DOHH2 (cell line): ENCODE results near the gene CRISPLD2.
"Not testable (repeated sequence)": the region's sequence is repeated elsewhere in the genome, so short reads cannot be mapped to it uniquely, and the experiment has no call there.

ENCODE experiments used
- H3F3A ChIP-seq: fragments of 200-600 bp; sonication (generic), shearing (Covaris generic); 2 replicates; pipeline ENCODE4 v1.6.0; 2016; ENCODE audit warnings: antibody characterized with exemption, mild to moderate bottlenecking; ENCODE audit not compliant: control insufficient read depth, insufficient read depth
- H3K27ac ChIP-seq: fragments of 200-600 bp; sonication (generic); 2 replicates; pipeline ENCODE4 v1.5.1; 2014; ENCODE audit warnings: low read depth, mild to moderate bottlenecking, low read length, moderate library complexity
- H3K27me3 ChIP-seq: fragments of 200-600 bp; sonication (generic); 2 replicates; pipeline ENCODE4 v1.6.1; 2014; ENCODE audit warnings: mild to moderate bottlenecking, low read length, mixed read lengths; ENCODE audit not compliant: control insufficient read depth
- H3K36me3 ChIP-seq: fragments of 200-600 bp; sonication (generic); 2 replicates; pipeline ENCODE4 v1.6.1; 2014; ENCODE audit warnings: mild to moderate bottlenecking, low read length, moderate library complexity, mixed read lengths; ENCODE audit not compliant: control insufficient read depth
- H3K4me1 ChIP-seq: fragments of 200-600 bp; sonication (generic); 2 replicates; pipeline ENCODE4 v1.6.1; 2014; ENCODE audit warnings: mild to moderate bottlenecking, low read length, mixed read lengths; ENCODE audit not compliant: control insufficient read depth
- H3K4me2 ChIP-seq: fragments of 200-600 bp; sonication (generic); 2 replicates; pipeline ENCODE4 v1.6.0; 2014; ENCODE audit warnings: mild to moderate bottlenecking, low read length, moderate library complexity
- H3K4me3 ChIP-seq: fragments of 200-600 bp; sonication (generic); 2 replicates; pipeline ENCODE4 v1.5.1; 2014; ENCODE audit warnings: mild to moderate bottlenecking, low read length, mixed read lengths
- H3K79me2 ChIP-seq: fragments of 200-600 bp; sonication (generic); 2 replicates; pipeline ENCODE4 v1.6.1; 2014; ENCODE audit warnings: mild to moderate bottlenecking, low read length, mixed read lengths; ENCODE audit not compliant: control insufficient read depth
- H3K9me2 ChIP-seq: fragments of 200-600 bp; sonication (generic); replicated peaks from 2 replicates; pipeline ENCODE4 v1.6.1; 2014; ENCODE audit warnings: mild to moderate bottlenecking, low read length, mixed read lengths; ENCODE audit not compliant: control insufficient read depth
- H3K9me3 ChIP-seq: fragments of 200-600 bp; sonication (generic); 2 replicates; pipeline ENCODE4 v1.6.1; 2014; ENCODE audit warnings: antibody characterized with exemption, low read length, mixed read lengths; ENCODE audit not compliant: control insufficient read depth, insufficient read depth
- H4K20me1 ChIP-seq: fragments of 200-600 bp; sonication (generic); 2 replicates; pipeline ENCODE4 v1.6.0; 2014; ENCODE audit warnings: low read depth, mild to moderate bottlenecking, antibody characterized with exemption, low read length, moderate library complexity; ENCODE audit not compliant: control insufficient read depth, insufficient read depth
- EZH2phosphoT487 ChIP-seq: fragments of 200-600 bp; sonication (generic); IDR thresholded peaks from 2 replicates; pipeline ENCODE4 v1.6.1; 2017; ENCODE audit warnings: borderline replicate concordance, mild to moderate bottlenecking, antibody characterized with exemption, low read length, moderate library complexity, mixed read lengths
- TF ChIP-seq, protein P1 (sequence below): fragments of 200-600 bp; sonication (generic); IDR thresholded peaks from one replicate; pipeline ENCODE4 v1.5.1; 2014; ENCODE audit warnings: antibody characterized with exemption, mild to moderate bottlenecking, low read depth, low read length; ENCODE audit not compliant: poor library complexity, severe bottlenecking

Gene CRISPLD2

DNA sequence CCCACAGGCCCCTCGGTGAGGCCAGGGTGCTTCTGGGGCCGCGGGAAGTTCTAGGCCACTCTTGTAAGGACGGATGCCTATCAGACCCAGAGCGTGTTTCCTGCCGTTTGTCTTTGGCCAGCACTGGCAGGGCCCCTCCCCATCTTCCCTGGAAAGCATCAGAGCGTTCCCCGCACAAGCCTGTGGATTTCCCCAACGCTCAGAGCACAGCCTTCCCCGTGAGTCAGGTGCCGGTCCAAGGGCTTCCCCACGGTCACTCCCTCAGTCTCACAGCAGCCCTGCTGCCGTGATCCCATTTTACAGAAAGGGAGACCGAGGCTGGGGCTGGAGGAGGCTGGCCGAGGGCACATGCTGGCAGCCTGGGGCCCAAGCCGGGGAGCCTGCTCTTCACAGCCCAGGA, 33.7 kb downstream of the CRISPLD2 start:
- Histone ChIP-seq H3K4me2 (no peak overlapping the region), H3K9me3 (no peaks in the 10 kb centered on the region; the same call in 1 of the 2 replicates), H3K4me1 (no peaks in the 10 kb centered on the region), H3K4me3 (no peak overlapping the region), H4K20me1 (no peaks in the 10 kb centered on the region), H3F3A (no peaks in the 10 kb centered on the region), H3K36me3 (no peaks in the 10 kb centered on the region), H3K79me2 (no peaks in the 10 kb centered on the region), H3K27ac (no peak overlapping the region), H3K27me3 (no peaks in the 10 kb centered on the region), H3K9me2 (no peaks in the 10 kb centered on the region)
- TF ChIP-seq, protein P1, sequence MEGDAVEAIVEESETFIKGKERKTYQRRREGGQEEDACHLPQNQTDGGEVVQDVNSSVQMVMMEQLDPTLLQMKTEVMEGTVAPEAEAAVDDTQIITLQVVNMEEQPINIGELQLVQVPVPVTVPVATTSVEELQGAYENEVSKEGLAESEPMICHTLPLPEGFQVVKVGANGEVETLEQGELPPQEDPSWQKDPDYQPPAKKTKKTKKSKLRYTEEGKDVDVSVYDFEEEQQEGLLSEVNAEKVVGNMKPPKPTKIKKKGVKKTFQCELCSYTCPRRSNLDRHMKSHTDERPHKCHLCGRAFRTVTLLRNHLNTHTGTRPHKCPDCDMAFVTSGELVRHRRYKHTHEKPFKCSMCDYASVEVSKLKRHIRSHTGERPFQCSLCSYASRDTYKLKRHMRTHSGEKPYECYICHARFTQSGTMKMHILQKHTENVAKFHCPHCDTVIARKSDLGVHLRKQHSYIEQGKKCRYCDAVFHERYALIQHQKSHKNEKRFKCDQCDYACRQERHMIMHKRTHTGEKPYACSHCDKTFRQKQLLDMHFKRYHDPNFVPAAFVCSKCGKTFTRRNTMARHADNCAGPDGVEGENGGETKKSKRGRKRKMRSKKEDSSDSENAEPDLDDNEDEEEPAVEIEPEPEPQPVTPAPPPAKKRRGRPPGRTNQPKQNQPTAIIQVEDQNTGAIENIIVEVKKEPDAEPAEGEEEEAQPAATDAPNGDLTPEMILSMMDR = no peak
- no peak for TF ChIP-seq EZH2phosphoT487

DNA sequence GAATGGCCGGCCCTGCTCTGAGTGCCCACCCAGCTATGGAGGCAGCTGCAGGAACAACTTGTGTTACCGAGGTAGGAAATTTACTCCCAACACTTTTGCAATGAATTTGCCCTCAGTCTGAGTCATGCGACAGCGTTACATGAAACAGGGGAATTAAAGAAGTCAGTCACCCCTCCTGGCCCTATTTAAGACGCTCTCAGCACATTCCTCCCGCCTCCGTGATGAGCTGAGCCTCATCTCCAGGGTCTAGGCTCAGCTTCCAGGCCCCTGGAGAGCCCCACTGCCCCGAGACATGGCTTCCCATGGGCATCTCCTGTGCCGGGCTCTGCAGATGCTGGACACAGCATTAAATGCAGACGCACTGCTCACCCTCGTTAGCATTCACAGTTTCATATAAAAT, 35.0 kb downstream of the CRISPLD2 start:
- Histone ChIP-seq H4K20me1 (no peaks in the 10 kb centered on the region), H3F3A (no peaks in the 10 kb centered on the region), H3K79me2 (no peaks in the 10 kb centered on the region), H3K27me3 (no peaks in the 10 kb centered on the region), H3K4me3 (no peak overlapping the region), H3K9me3 (no peaks in the 10 kb centered on the region; the same call in none of the 2 replicates), H3K36me3 (no peaks in the 10 kb centered on the region), H3K27ac (no peak overlapping the region), H3K4me2 (no peak overlapping the region), H3K4me1 (no peaks in the 10 kb centered on the region), H3K9me2 (no peaks in the 10 kb centered on the region)
- TF ChIP-seq, protein P1 = no peak
- no peak for TF ChIP-seq EZH2phosphoT487

DNA sequence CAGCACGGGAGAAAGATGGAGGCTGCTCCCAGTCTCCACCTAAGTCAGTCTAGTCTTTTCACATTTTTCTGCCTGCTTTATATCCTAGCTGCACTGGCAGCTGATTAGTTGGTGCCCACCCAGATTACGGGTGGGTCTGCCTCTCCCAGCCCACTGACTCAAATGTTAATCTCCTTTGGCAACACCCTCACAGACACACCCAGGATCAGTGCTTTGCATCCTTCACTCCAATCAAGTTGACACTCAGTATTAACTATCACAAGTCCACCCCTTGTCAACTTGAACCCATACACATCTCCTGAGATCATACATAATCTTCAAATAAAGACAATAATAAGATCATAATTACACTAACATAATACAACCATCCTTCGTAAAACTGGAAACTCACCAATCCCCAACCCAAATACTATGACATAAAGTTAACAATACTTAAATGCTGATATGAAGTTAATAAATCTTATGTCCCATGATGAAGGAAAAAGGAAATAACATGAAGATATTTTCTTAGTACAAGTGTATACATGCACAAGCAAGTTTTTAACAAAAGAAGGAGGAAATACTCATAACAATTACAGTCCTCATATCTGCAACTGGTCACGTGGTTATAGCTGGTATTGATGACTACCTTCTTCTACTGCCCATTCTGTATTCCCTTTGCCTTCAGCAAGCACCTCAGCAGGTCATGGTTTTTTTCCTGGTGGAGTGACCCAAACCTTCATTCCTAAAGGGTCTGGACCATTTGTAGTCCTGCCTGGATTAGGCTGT, 35.8 kb downstream of the CRISPLD2 start:
- not testable (repeated sequence) for H3F3A ChIP-seq, H3K27me3 ChIP-seq, H3K4me2 ChIP-seq, H3K4me1 ChIP-seq, H3K27ac ChIP-seq, H3K9me3 ChIP-seq, H3K9me2 ChIP-seq, H3K4me3 ChIP-seq, H3K79me2 ChIP-seq, H4K20me1 ChIP-seq, H3K36me3 ChIP-seq

DNA sequence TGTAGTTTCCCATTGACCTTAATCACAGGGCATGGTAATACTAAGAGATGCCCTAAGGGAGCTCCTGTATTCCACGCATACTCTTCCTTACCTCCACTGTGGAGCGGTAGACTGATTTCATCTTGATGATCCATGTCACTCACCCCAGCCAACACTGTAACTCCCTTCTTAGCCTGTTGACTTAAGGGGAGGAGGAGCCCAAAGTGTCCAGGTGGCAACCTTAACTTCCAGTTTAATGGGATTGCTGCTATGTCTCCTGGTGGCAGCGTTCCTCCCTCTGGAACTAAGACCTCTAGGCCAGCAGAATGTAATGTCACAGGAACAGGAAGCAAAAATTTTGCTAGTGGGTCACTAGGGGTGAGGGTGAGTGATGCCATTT, 36.4 kb downstream of the CRISPLD2 start:
- H3F3A ChIP-seq, H3K36me3 ChIP-seq: not testable (repeated sequence)

DNA sequence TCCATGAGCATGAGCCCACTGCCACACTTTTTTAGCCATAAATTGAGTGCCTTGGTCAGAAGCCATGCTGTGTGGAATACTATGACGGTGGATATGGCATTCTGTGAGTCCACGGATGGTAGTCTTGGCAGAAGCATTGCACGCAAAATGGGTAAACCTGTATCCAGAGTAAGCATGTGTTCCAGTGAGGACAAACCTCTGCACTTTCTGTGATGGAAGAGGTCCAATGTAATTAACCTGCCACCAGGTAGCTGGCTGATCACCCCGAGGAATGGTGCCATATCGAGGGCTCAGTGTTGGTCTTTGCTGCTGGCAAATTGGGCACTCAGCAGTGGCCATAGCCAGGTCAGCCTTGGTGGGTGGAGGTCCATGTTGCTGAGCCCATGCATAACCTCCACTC, 37.0 kb downstream of the CRISPLD2 start:
- H3K79me2 ChIP-seq, H3K36me3 ChIP-seq: not testable (repeated sequence)

More for the DNA sequence above, 36.4 kb downstream of the CRISPLD2 start:
- not testable (repeated sequence) for H3K9me2 ChIP-seq, H3K27ac ChIP-seq, H3K9me3 ChIP-seq, H3K27me3 ChIP-seq, H3K4me1 ChIP-seq, H3K4me3 ChIP-seq, H4K20me1 ChIP-seq, H3K4me2 ChIP-seq, H3K79me2 ChIP-seq

More for the DNA sequence above, 37.0 kb downstream of the CRISPLD2 start:
- H3K4me3 ChIP-seq, H3K4me1 ChIP-seq, H3F3A ChIP-seq, H3K9me3 ChIP-seq, H4K20me1 ChIP-seq, H3K27me3 ChIP-seq, H3K27ac ChIP-seq, H3K4me2 ChIP-seq, H3K9me2 ChIP-seq: not testable (repeated sequence)
